ENCODE results near the gene CRLF1. TPM values are rescaled to one million over a fixed set of nuclear protein-coding genes. Genes with fewer than 3 reads are reported as not detected.
A peak's percentile ranks its signal among the peaks of the same experiment; 100 is the strongest.

Gene CRLF1
- total RNA-seq, 1 donor from 2014 or later: 0.26 TPM

- TF ChIP-seq, protein P1, sequence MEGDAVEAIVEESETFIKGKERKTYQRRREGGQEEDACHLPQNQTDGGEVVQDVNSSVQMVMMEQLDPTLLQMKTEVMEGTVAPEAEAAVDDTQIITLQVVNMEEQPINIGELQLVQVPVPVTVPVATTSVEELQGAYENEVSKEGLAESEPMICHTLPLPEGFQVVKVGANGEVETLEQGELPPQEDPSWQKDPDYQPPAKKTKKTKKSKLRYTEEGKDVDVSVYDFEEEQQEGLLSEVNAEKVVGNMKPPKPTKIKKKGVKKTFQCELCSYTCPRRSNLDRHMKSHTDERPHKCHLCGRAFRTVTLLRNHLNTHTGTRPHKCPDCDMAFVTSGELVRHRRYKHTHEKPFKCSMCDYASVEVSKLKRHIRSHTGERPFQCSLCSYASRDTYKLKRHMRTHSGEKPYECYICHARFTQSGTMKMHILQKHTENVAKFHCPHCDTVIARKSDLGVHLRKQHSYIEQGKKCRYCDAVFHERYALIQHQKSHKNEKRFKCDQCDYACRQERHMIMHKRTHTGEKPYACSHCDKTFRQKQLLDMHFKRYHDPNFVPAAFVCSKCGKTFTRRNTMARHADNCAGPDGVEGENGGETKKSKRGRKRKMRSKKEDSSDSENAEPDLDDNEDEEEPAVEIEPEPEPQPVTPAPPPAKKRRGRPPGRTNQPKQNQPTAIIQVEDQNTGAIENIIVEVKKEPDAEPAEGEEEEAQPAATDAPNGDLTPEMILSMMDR (IDR thresholded peaks at IDR 0.05; ENCODE audit: insufficient read depth, low read length, severe bottlenecking): no peak
- Histone ChIP-seq H3K27me3 (ENCODE audit: control insufficient read depth, insufficient read depth, low read length) (no peaks in the 10 kb centered on the region), H3K36me3 (ENCODE audit: control insufficient read depth, insufficient read depth, low read length) (no peaks in the 10 kb centered on the region), H3K4me3 (ENCODE audit: low read depth, low read length) (peak overlapping the region; percentile 80)
- DNase-seq (ENCODE audit: low read depth): peak; percentile 24
- FAIRE-seq: no peak
Measured at GRCh38 chr19:18637673-18638630, 31.4 kb upstream of the CRLF1 start.

DNA sequence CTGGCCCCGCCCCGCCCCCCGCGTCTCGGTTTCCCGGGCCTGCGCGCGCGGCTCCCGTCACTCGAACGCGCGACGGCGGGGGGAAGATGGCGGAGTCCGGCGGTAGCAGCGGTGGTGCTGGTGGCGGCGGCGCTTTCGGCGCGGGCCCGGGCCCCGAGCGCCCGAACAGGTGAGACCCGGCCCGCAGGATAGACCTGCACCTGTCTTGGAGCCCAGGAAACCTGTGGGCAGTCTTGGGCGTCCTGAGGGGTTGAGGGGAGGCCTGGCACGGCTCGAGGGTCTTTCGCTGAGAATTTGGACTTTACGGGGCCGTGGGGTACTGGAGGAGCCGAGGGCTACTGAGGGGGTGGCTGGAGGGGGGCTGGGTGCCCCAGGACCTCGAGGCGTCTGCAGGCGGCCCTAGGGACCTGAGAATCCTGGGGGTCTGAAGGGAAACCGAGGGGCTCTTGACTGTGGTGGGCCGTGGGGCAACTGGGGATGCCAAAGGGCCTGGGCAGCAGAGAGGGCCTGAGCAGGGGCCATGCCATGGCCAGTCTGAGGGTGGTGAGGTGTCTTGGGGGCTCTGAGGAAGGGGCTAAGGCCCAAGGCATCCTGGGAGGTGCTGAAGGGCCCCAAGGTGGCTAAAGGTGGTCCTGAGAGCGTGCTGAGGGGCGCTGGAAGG lies 30.5 kb upstream of the CRLF1 start, which contains the start of gene KLHL26:
Gene KLHL26 (plus strand): TSS at position 60 of the 661 bp plus-strand sequence. CDS start 27 bp downstream, at position 87.
- Histone ChIP-seq H3K4me3 (ENCODE audit: low read depth, low read length) (peak within 1 kb of the TSS; percentile 80), H3K36me3 (ENCODE audit: control insufficient read depth, insufficient read depth, low read length) (no peaks in the 10 kb centered on the region), H3K27me3 (ENCODE audit: control insufficient read depth, insufficient read depth, low read length) (no peaks in the 10 kb centered on the region)
- TF ChIP-seq, protein P1 (IDR thresholded peaks at IDR 0.05; ENCODE audit: insufficient read depth, low read length, severe bottlenecking): no peak
- DNase-seq (ENCODE audit: low read depth) (no peak), FAIRE-seq (no peak)

GRCh38 chr19:18636183-18636968 lies 29.8 kb upstream of the CRLF1 start:
- Histone ChIP-seq H3K27me3 (ENCODE audit: control insufficient read depth, insufficient read depth, low read length) (no peaks in the 10 kb centered on the region), H3K4me3 (ENCODE audit: low read depth, low read length) (peak overlapping the region; percentile 80), H3K36me3 (ENCODE audit: control insufficient read depth, insufficient read depth, low read length) (no peaks in the 10 kb centered on the region)
- TF ChIP-seq, protein P1 (IDR thresholded peaks at IDR 0.05; ENCODE audit: insufficient read depth, low read length, severe bottlenecking): no peak
- FAIRE-seq (no peak), DNase-seq (ENCODE audit: low read depth) (peak; percentile 89)

- DNase-seq (ENCODE audit: low read depth): no peak
- no peak for FAIRE-seq
- Histone ChIP-seq H3K36me3 (ENCODE audit: control insufficient read depth, insufficient read depth, low read length) (no peaks in the 10 kb centered on the region), H3K27me3 (ENCODE audit: control insufficient read depth, insufficient read depth, low read length) (no peaks in the 10 kb centered on the region), H3K4me3 (ENCODE audit: low read depth, low read length) (no peak overlapping the region)
- TF ChIP-seq, protein P1 (IDR thresholded peaks at IDR 0.05; ENCODE audit: insufficient read depth, low read length, severe bottlenecking): no peak
Measured at GRCh38 chr19:18635831-18636182, 29.2 kb upstream of the CRLF1 start.

- no peaks in the 10 kb centered on the region for H3K27me3 ChIP-seq (ENCODE audit: control insufficient read depth, insufficient read depth, low read length)
- H3K4me3 ChIP-seq (ENCODE audit: low read depth, low read length): no peak overlapping the region
- FAIRE-seq: peak; percentile 77
- TF ChIP-seq, protein P1 (IDR thresholded peaks at IDR 0.05; ENCODE audit: insufficient read depth, low read length, severe bottlenecking): no peak
- DNase-seq (ENCODE audit: low read depth): peak; percentile 37
- H3K36me3 ChIP-seq (ENCODE audit: control insufficient read depth, insufficient read depth, low read length): no peaks in the 10 kb centered on the region
Measured at GRCh38 chr19:18634612-18635297, 28.2 kb upstream of the CRLF1 start.

Data from bronchial epithelial cell (primary cell).